Tibial nerve (tissue), 4 donors: ENCODE results near the gene C12orf43.

ENCODE experiments used
- CTCF ChIP-seq, 5 experiments: fragments of 200-600 bp in 3 of 5; fragments of 450-650 bp in 2 of 5; sonication (generic) in 3 of 5; IDR thresholded peaks; one replicate each; pipeline ENCODE4 v1.5.1; 2016 to 2019; ENCODE audit warnings: antibody characterized with exemption in 5 of 5, mild to moderate bottlenecking in 3 of 5, moderate library complexity in 2 of 5
- EP300 ChIP-seq, 2 donors: sonication (generic); formaldehyde crosslinking; IDR thresholded peaks; one replicate each; pipeline ENCODE4 v1.6.1; 2017; ENCODE audit warnings: antibody characterized with exemption in 2 of 2, mild to moderate bottlenecking in 1 of 2
- POLR2A ChIP-seq, 2 donors: fragments of 450-650 bp; IDR thresholded peaks; one replicate each; pipeline ENCODE4 v1.6.1; 2017; ENCODE audit warnings: antibody characterized with exemption in 2 of 2, mild to moderate bottlenecking in 2 of 2, moderate library complexity in 2 of 2

DNA sequence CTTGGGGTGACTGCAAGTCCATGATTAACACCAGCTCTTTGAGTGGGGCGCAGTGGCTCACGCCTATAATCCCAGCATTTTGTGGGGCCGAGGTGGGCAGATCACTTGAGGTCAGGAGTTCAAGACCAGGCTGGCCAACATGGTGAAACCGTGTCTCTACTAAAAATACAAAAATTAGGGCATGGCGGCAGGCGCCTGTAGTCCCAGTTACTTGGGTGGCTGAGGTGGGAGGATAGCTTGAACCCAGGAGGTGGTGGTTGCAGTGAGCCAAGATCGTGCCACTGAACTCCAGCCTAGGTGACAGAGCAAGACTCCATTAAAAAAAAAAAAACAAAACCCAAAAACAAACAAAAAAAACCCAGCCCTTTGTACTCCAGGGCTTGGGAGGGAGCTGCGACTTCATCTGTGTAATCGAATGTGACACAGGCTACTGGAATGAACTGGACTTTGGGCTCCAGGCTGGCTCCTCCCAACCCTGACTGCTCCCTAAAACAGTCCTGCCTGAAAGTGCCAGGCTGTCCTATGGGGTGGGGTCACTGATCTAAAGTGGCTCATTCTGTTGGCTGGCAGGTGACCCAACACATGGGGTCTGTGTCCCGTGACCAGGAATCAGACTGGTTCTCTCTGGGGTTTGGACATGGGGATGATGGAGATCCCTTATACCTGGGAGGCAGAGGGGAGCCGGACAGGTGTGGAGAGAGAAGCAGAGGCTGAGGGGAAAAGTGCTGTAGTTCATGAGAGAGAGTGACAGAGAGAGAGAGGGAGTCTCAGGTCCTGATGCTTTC is 9.3 kb upstream of the C12orf43 start:
- TF ChIP-seq POLR2A (IDR thresholded peaks at IDR 0.05) (no peak), CTCF (IDR thresholded peaks at IDR 0.05) (no peak), EP300 (IDR thresholded peaks at IDR 0.05) (no peak)
